Jurkat, Clone E6-1 (cell line): ENCODE data around the gene TEX264.

ENCODE experiments used
- DNase-seq: peaks from one replicate; pipeline ENCODE4 v3.0.0-alpha.2; 2011; ENCODE audit warnings: low read depth, low spot score
- H3K4me3 ChIP-seq: 2 replicates; pipeline ENCODE4 v1.5.1; 2011; ENCODE audit warnings: mild to moderate bottlenecking, low read length, control low read depth, moderate library complexity

The TEX264 gene

DNA sequence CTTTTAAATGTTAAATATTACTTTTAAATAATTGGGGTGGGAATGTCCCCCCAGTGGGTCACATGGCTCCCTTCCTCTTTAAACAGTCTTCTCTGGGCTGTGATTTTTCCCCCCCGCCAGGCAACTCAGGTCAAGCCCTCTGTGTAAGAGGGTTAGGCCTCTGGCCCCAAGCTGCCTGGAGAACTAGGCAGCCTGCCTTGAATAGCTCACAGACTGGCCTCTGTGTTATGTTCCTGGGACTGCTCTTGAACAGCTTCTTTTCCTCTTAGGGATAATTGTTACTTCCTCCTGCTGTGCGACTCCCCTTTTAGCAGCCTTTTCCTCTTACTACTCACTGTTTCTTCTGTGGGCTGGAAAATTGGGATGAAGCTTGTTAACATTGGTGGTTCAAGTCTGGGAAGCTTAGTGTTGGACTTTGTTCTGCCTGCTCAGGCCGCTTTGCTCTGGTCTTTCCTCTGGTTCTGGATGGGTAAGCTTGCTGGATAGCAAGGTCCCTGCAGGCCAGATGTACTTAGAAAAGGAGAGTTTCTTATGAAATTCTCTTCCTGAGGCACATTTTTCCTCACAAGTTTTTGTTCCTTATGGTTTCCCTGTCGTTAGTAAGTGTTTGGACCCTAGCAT, 2.2 kb downstream of the TEX264 start:
- H3K4me3 ChIP-seq = no peak overlapping the region
- DNase-seq = no peak

DNA sequence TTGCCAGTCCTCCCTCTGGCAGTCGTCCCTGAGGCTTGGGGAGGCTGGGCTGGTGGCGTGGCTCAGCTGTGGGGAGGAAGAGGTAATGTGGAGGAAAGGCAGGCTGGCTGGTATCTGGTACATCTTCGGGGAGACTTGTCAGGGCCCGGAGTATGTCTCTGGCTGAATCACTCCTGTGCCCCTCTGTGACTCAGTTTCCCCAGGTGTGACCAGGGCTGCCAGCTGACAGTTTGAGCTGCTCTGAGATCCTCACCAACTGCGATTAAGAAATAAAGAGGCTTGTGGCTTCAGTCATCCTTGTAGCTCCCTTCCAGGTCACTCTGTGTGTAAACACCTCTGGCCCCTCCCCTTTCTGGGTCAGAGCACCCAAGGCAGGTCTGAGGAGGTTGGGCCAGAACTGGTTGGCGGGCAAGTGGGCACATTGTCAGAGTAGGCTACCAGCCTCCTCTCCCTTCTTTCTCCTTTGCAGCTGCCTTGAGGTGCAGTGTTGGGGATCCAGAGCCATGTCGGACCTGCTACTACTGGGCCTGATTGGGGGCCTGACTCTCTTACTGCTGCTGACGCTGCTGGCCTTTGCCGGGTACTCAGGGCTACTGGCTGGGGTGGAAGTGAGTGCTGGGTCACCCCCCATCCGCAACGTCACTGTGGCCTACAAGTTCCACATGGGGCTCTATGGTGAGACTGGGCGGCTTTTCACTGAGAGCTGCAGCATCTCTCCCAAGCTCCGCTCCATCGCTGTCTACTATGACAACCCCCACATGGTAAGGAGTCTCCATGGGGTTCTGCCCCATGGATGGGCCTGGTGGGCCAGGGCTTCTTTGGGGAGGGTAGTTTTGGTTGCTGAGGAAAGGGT, 3.0 kb downstream of the TEX264 start:
- no peak overlapping the region for H3K4me3 ChIP-seq

DNA sequence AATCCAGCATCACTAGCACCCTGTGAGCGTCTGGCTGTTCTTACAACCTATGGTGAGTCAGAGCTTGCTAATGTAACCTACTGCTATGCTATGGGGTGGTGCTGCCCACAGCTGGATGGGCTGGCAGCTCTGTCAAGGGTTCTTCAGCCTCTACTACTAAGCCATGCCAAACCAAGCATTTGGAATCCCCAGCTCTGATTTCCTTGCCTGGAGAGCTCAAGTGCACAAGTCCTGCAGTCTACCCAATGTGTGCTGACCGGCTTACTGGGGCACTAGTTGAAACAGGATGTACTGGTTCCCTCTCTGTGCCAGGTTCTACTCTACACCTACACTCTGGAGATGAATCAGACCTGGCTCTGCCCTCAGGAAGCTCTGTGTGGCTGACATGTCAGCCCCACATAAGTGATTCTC, 4.2 kb downstream of the TEX264 start:
- H3K4me3 ChIP-seq = no peak overlapping the region
- DNase-seq = no peak

More for the DNA sequence above, 3.0 kb downstream of the TEX264 start:
- no peak for DNase-seq

DNA sequence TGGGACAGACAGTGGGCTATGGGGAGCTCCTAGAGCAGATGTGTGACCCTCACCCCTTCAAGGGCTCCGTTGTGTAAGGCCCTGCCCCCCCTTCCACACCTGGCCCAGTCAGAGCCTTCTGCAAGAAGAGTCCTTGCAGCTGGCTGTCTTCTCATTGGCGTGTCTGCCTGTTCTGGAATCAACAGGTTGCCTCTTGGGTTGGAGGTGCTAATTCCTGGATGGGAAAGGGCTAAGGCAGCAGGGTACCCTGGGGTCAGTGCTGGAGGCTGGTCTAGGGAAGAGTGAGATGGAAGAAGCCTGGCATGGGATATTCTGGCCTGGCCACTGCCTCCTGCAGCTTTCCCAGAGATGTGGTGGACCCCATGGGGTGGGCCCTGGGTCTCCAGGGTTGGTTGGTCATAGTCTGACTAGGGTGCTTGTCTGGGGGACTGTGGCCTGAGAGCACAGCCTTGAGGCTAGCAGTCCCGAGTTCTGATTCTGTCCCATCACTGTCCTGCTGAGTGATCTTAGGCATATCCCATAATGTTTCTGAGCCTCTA, 5.1 kb downstream of the TEX264 start:
- no peak for DNase-seq
- no peak overlapping the region for H3K4me3 ChIP-seq

DNA sequence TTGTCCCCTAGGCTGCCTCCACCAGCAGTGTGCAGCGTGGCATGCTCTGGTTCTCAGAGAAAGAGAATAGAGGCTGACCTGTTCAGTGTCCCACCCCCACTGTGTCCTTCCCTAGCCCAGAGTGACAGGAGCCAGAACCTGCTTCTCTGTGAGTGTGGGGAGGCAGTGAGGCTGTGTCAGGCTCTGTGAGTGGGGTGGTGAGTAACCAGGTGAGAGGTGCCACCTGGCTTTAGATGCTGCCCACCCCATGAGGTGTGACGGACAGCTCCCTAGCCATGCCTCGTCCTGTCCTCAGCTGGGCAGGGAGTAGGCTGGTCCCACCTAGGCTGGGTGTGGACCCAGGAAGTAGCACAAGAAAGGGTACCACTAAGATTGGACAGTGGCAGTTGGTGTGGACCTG, 6.3 kb downstream of the TEX264 start:
- no peak overlapping the region for H3K4me3 ChIP-seq
- no peak for DNase-seq

DNA sequence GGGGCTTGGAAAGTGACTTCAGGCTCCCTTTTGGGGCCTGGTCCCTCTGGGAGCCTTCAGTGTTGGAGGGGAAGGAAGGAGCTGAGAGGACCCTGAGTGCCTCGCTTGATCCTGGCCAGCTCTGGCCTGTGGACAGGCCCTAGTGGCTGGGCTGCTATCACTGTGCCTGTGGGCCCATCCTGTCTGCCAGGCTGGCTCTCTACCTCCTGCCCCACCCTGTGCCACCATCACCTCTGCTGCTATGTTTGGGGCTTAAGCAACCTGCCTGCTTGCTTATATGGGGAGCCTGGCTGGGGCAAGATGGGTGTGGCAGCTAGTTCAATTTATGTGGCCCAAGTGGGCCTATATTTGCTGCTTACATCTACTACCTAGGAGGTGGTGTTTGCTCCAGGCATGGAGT, 7.1 kb downstream of the TEX264 start:
- DNase-seq = no peak
- H3K4me3 ChIP-seq = no peak overlapping the region

DNA sequence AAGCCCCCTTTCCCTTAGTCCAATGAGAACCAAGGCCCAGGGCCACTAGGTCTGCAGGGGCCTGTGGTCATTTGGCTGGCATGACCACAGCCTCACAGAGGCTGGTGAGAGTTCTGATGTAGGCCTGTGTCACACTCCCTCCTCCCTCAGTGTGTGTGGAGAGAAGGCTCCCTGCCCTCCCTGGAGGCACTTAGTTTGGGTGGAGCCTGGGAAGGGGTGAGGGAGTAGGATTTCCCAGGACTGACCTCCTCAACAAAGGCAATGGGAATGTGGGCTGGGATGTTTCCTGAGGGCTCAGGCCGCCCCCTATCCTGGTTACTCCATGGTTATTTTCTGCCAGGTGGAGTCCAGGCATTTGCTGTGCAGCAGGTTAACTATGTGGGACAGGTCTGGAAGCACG, 7.6 kb downstream of the TEX264 start:
- DNase-seq = no peak
- H3K4me3 ChIP-seq = no peak overlapping the region

DNA sequence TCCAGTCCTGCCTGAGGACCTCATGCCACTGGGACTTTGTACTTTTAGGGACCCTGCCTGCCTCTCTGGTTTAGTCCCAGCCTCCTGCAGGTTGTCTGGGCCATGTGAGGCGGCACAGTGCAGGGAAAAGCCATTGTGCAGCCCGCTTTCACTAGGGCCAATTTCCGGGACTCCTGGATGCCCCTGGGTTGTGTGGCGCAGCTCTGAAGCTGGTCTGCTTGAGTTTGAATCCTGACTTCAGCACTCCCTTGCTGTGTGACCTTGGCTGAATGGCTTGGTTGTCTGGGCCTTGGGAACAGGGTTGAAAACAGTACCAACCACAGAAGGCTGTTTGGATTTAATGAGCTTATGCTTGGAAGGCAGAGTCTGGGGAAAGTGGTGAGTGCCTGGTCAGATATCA, 8.3 kb downstream of the TEX264 start:
- H3K4me3 ChIP-seq = no peak overlapping the region
- DNase-seq = no peak

DNA sequence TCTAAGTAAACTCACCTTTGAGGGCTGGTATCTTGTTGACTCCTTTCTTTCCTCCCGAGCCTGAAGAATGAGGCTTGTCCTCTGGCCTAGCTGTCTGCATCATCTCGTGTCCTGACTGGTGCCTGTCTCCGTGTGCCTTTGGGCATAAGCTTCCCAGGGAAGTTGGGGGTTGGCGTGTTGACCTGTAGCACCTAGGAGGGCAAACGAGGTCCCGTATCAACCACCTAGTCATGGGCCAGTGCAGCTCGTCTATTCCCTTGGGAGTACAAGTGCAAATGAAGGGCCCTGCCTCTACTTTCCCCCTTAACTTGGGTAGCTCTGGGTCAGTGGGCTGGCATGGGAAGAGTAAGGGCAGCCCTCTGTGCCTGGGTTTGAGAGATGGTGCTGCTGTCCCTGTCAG, 8.7 kb downstream of the TEX264 start:
- no peak overlapping the region for H3K4me3 ChIP-seq

DNA sequence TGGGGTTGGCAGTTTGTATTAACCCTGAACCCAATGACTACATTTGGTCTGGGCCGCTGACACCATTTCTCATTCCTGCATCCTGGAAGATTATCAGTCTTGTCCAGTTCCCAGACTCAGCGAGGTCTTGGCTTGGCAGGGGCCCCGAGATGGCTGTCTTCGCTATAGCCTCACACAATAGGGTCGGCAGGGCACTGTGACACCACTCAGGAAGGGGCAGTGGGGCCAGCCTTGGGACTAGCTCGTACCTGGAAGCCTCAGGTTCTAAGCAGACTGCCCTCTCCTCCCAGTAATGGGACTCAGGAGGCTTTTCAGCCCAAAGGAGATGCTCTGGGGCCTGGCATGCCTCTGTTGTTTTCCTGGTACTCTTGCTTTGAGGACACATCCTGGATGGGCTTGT, 9.1 kb downstream of the TEX264 start:
- no peak for DNase-seq
- H3K4me3 ChIP-seq = no peak overlapping the region

More for the DNA sequence above, 8.7 kb downstream of the TEX264 start:
- DNase-seq = no peak

DNA sequence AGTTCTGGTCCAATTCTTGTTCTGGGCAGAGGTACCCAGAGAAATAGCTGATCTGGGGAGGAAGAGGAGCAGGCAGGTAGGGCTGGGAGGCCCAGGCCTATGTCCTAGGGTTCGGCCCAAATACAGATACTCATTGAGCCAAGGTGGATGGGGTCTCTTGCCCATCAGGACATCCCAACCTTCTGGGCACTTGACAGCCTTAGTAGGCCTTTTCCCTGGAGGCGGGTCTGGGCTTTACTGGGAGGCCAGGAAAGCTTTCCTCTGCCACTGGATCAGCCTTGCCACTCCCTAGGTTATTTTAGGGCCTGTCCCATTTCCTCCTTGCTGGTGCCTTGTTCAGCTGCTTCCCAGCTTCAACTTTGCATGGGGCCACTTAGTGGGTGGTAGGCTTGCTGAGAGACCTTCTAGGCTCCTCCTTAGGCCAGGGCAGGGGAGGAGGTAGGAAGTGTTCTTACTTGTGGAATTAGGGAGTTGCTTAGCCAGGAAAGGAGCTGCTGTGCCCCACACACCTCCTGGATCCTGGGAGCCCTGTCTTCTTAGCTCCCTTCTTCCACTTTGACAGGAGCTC, 9.7 kb downstream of the TEX264 start:
- H3K4me3 ChIP-seq = no peak overlapping the region
- no peak for DNase-seq

DNA sequence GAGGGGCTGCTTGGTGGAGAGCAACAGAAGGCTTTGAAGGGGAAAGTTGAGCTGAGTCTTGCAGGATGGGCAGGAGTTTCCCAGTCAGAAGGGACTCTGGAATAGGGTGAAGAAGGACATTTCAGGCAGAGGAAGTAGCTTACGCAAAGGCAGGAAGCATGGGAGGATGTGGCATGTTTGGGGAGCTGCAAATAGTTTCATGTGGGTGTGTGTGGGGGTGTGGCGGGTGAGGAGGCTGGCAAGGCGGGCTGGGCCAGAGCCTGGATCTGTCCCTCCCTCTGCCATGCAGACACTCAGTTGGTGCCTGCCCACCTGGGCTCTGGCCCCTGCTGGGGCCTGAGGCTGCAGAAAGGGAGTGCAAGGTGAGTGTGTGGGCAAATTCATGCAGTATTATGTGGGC, 10.4 kb downstream of the TEX264 start:
- peak; percentile 82 for DNase-seq
- peak overlapping the region; percentile 1 for H3K4me3 ChIP-seq

DNA sequence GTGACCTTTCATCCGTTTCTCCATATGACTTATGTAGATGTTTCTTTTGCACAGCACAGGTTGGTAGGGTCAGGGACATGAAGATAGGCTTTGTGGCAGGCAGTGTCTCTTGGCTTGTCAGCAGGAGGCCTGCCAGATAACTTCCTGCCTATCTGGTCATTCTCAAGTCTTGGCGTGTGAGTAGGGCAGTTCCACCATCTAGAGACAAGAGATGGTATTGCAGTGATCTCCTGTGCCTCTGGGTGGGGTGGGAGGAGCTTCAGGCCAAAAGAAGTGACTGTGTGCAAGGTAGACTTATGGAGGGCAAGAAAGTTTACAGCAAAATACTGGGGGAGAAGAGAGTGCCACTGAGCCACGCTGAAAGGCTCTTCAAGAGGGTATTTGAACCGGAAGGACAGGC, 11.0 kb downstream of the TEX264 start:
- H3K4me3 ChIP-seq = peak overlapping the region; percentile 1

DNA sequence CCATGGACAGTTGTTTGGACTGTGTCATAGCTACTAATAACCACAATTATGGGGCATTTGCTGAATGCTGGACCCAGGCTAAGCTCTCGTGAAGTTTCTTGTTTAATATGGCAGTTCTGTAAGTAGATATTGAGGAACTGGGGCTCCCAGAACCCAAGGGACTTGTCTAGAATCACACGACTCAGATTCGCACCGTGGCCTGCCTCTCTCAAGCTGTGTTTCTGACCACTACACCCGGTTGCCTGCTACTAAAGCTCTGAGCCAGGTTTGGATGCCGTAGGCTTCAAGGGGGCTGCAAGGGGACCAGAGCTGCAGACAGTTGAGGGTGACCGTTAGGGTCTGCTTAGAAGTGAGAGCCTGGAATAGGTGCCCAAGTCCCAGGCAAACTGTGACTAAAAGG, 11.5 kb downstream of the TEX264 start:
- no peak for DNase-seq
- no peak overlapping the region for H3K4me3 ChIP-seq

More for the DNA sequence above, 11.0 kb downstream of the TEX264 start:
- DNase-seq = peak; percentile 88

DNA sequence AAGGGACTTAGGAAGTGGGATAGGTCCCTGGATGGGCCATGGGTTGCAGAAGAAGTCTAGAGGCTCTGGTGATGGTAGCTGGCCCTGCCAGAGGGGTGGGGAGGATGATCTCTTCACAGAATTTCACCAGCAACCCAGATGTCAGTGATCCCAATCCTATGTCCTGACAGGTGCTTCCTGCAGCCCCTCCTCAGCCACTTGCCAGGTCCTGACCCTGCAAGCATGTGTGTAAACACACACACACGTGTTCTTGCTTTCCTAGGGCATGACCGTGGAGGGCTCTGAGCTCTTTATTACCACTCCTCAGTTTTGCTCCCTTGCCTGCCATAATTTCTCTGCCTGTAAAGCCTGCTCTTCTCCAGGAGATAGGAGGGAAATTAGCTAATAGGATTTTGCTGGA, 12.5 kb downstream of the TEX264 start:
- no peak for DNase-seq
- no peak overlapping the region for H3K4me3 ChIP-seq

DNA sequence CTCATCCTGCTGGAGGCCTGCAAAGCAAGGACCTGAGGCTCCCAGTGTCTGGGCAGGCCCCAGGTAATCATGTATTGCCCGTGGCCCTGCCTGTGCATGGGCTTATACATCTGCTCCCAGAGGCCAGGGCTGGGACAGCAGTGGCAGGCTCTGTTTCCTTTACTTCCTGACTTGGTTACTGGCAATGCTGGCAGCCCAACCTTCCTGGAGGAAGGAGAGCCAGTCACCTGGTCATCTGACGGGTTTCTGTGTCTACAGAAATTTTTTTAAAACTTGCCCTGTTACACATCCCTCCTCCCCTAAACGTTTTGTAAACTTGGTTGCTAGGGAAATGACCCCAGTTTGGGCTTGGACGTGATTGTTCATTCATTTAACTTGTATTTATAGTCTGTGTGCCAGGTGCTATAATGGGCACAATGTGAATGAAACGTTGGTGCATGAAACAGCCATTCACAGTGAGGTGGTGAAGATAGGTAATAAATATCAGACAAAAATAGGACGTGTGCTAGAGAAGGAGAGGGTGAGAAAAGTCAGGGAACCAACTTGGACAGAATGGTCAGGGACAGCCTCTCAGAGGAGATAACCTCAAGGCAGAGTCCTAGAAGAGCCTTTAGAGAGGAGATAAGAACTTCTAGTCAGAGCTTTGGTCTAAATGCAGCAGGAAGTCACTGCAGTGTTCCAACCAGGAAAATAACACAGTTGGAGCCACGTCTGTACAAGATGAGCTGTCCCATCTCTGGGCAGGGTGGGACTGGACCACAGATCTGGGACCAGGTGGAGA, 14.1 kb downstream of the TEX264 start:
- no peak for DNase-seq
- H3K4me3 ChIP-seq = no peak overlapping the region

DNA sequence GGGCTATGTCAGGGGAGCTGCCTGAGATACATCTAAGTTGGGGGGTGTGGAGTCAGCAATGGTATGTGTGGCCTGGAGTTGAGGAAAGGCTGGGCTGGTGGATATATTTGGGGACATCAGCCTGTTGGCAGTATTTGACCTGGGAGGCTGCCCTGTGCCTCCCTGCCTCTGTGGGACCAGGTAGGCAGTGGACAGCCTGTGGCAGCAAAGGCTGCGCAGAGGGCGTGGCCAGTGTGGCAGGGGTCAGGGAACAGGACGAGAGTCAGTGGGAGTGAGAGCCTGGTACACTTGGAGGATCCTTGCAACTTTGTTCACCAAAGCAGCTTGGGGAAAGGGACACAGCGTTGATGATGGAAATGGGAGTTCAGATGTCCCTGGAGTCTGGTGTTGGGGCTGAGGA, 15.0 kb downstream of the TEX264 start:
- no peak for DNase-seq
- peak overlapping the region; percentile 41 for H3K4me3 ChIP-seq

DNA sequence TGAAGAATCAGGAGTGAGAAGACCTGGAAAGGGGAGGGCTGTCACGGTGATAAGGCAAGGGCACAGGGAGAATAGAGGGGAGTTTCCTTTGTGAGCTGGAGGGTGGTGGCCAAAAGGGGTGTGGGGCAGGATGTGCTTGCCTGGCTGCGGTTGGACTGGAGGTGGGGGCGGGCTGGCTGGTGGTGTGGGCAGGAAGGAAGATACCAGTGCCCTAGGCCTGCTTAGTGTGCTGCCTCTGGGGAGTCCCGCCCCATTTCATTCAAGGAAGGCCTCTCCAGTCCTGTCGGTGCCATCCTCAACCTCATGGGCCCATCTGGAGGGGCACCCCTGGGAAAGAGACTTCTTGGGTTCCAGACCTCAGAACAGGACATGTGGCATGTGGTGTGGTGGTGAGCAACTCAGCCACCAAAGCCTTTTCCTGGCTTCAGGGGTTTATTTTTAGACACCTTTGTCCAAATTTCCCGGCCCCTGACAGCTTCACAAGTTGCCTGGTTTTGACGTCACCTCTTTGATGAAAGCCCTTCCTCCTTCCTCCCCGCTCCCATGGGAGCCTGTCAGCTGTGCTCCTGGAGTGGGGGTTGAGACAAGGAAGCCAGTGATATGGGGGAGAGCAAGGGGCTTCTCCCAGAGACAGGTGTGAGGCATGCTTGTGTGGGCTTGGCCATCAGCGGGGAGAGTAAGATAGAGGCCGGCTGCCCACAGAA, 15.6 kb downstream of the TEX264 start:
- H3K4me3 ChIP-seq = peak overlapping the region; percentile 41
- DNase-seq = peak; percentile 91
